HG03025 (cell line): ENCODE results near the gene RB1.
"Not testable (repeated sequence)": the region's sequence is repeated elsewhere in the genome, so short reads cannot be mapped to it uniquely, and the experiment has no call there.

Experiments
- ATAC-seq: cut with Tn5 transposase; IDR thresholded peaks from one replicate; pipeline ENCODE4 v1.9.1; 2021; ENCODE audit warnings: mild to moderate bottlenecking, moderate library complexity; ENCODE audit not compliant: unreplicated experiment, low FRiP score

RB1 gene

GRCh38 chr13:48443442-48444208, 140.1 kb downstream of the RB1 start:
- ATAC-seq = no peak

GRCh38 chr13:48446464-48446863, 142.9 kb downstream of the RB1 start:
- ATAC-seq = no peak

GRCh38 chr13:48448285-48448958, 144.9 kb downstream of the RB1 start:
- no peak for ATAC-seq

GRCh38 chr13:48448959-48449614, 145.5 kb downstream of the RB1 start:
- no peak for ATAC-seq

GRCh38 chr13:48449656-48450055, 146.1 kb downstream of the RB1 start:
- no peak for ATAC-seq

GRCh38 chr13:48451196-48451595, 147.6 kb downstream of the RB1 start:
- not testable (repeated sequence) for ATAC-seq

- ATAC-seq = no peak
Measured at GRCh38 chr13:48456546-48456945, 153.0 kb downstream of the RB1 start.

GRCh38 chr13:48457578-48458242, 154.2 kb downstream of the RB1 start:
- ATAC-seq = no peak

- ATAC-seq = no peak
Measured at GRCh38 chr13:48475230-48475629, 171.7 kb downstream of the RB1 start.

GRCh38 chr13:48476215-48476614, 172.7 kb downstream of the RB1 start:
- ATAC-seq = no peak

GRCh38 chr13:48476686-48477085, 173.1 kb downstream of the RB1 start:
- no peak for ATAC-seq

GRCh38 chr13:48477191-48477855, 173.8 kb downstream of the RB1 start:
- no peak for ATAC-seq

- ATAC-seq = no peak
Measured at GRCh38 chr13:48478391-48478790, 174.8 kb downstream of the RB1 start.

GRCh38 chr13:48483575-48483974, 180.0 kb downstream of the RB1 start:
- no peak for ATAC-seq

- no peak for ATAC-seq
Measured at GRCh38 chr13:48485432-48485831, 181.9 kb downstream of the RB1 start.

GRCh38 chr13:48486362-48486761, 182.8 kb downstream of the RB1 start:
- ATAC-seq = no peak

GRCh38 chr13:48486836-48487235, 183.3 kb downstream of the RB1 start:
- ATAC-seq = no peak

GRCh38 chr13:48487968-48488367, 184.4 kb downstream of the RB1 start:
- no peak for ATAC-seq

- ATAC-seq = no peak
Measured at GRCh38 chr13:48488995-48489394, 185.4 kb downstream of the RB1 start.

GRCh38 chr13:48489666-48490065, 186.1 kb downstream of the RB1 start:
- ATAC-seq = no peak

GRCh38 chr13:48490241-48490640, 186.7 kb downstream of the RB1 start:
- no peak for ATAC-seq
